SK-N-SH treated with all-trans-retinoic acid at 6 μM for 48 hours (cell line): ENCODE data around the gene BABAM2.

Experiments
- ATAC-seq: fragments of 200-7000 bp; cut with Tn5 transposase; 3 replicates; pipeline ENCODE4 v1.9.1; 2020; ENCODE audit warnings: mild to moderate bottlenecking, moderate library complexity
- ARNTL ChIP-seq: fragments of 450-650 bp; formaldehyde crosslinking; IDR thresholded peaks from 2 replicates; pipeline ENCODE4 v1.5.0; 2020; ENCODE audit warnings: low read depth, mild to moderate bottlenecking, moderate library complexity, borderline replicate concordance
- BACH2 ChIP-seq: fragments of 250-450 bp; sonication (Bioruptor Pico); IDR thresholded peaks from 2 replicates; pipeline ENCODE4 v1.9.0; 2021; ENCODE audit warnings: mild to moderate bottlenecking, borderline replicate concordance
- CSDC2 ChIP-seq: fragments of 250-450 bp; sonication (Bioruptor Pico); IDR thresholded peaks from 2 replicates; pipeline ENCODE4 v1.5.0; 2020; ENCODE audit warnings: mild to moderate bottlenecking, moderate library complexity
- ESRRG ChIP-seq: fragments of 250-450 bp; sonication (Bioruptor Pico); IDR thresholded peaks from 2 replicates; pipeline ENCODE4 v1.6.1; 2021; ENCODE audit warnings: mild to moderate bottlenecking
- GLIS3 ChIP-seq: fragments of 250-450 bp; sonication (Bioruptor Pico); IDR thresholded peaks from 2 replicates; pipeline ENCODE4 v1.5.0; 2020; ENCODE audit warnings: mild to moderate bottlenecking, moderate library complexity
- OSR1 ChIP-seq: fragments of 250-450 bp; sonication (Bioruptor Pico); IDR thresholded peaks from 2 replicates; pipeline ENCODE4 v1.8.0; 2022; ENCODE audit warnings: moderate library complexity, mild to moderate bottlenecking, inconsistent platforms
- RARB ChIP-seq: fragments of 250-450 bp; sonication (Bioruptor Pico); IDR thresholded peaks from 2 replicates; pipeline ENCODE4 v1.8.0; 2021; ENCODE audit warnings: mild to moderate bottlenecking, moderate library complexity
- SNAI2 ChIP-seq: fragments of 250-450 bp; sonication (Bioruptor Pico); IDR thresholded peaks from 2 replicates; pipeline ENCODE4 v1.5.0; 2020; ENCODE audit warnings: mild to moderate bottlenecking, moderate library complexity
- TCF4 ChIP-seq: fragments of 250-450 bp; sonication (Bioruptor Pico); IDR thresholded peaks from 2 replicates; pipeline ENCODE4 v1.8.0; 2021; ENCODE audit warnings: mild to moderate bottlenecking, moderate library complexity, borderline replicate concordance
- TOX ChIP-seq: fragments of 250-450 bp; sonication (Bioruptor Pico); IDR thresholded peaks from 2 replicates; pipeline ENCODE4 v1.8.0; 2021; ENCODE audit warnings: mild to moderate bottlenecking, moderate library complexity, borderline replicate concordance
- ZC3H10 ChIP-seq: fragments of 250-450 bp; sonication (Bioruptor Pico); IDR thresholded peaks from 2 replicates; pipeline ENCODE4 v1.5.1; 2021; ENCODE audit warnings: mild to moderate bottlenecking, moderate library complexity
- ZFP3 ChIP-seq: fragments of 250-450 bp; sonication (Bioruptor Pico); IDR thresholded peaks from 2 replicates; pipeline ENCODE4 v1.5.0; 2020; ENCODE audit warnings: mild to moderate bottlenecking, moderate library complexity
- ZFP30 ChIP-seq: fragments of 450-650 bp; formaldehyde crosslinking; IDR thresholded peaks from 2 replicates; pipeline ENCODE4 v1.5.0; 2022; ENCODE audit warnings: mild to moderate bottlenecking, moderate library complexity
- ZNF565 ChIP-seq: fragments of 450-650 bp; formaldehyde crosslinking; conservative IDR thresholded peaks from 2 replicates; pipeline ENCODE4 v1.5.0; 2020; ENCODE audit warnings: low read depth, mild to moderate bottlenecking, moderate library complexity
- ZNF70 ChIP-seq: fragments of 450-650 bp; formaldehyde crosslinking; IDR thresholded peaks from 2 replicates; pipeline ENCODE4 v1.5.0; 2020; ENCODE audit warnings: mild to moderate bottlenecking, moderate library complexity
- ZNF8 ChIP-seq: fragments of 450-650 bp; formaldehyde crosslinking; IDR thresholded peaks from 2 replicates; pipeline ENCODE4 v1.5.0; 2020; ENCODE audit warnings: mild to moderate bottlenecking, moderate library complexity
- TF ChIP-seq, protein P1 (sequence below): fragments of 250-450 bp; sonication (Bioruptor Pico); IDR thresholded peaks from 2 replicates; pipeline ENCODE4 v1.8.0; 2020; ENCODE audit warnings: mild to moderate bottlenecking, moderate library complexity, borderline replicate concordance
- TF ChIP-seq, protein P2 (sequence below): fragments of 250-450 bp; sonication (Bioruptor Pico); IDR thresholded peaks from 2 replicates; pipeline ENCODE4 v1.5.0; 2020; ENCODE audit warnings: mild to moderate bottlenecking, moderate library complexity
- TF ChIP-seq, protein P3 (sequence below): fragments of 250-450 bp; sonication (Bioruptor Pico); IDR thresholded peaks from 2 replicates; pipeline ENCODE4 v1.5.1; 2020; ENCODE audit warnings: low read depth, mild to moderate bottlenecking, moderate library complexity
- TF ChIP-seq, protein P4 (sequence below): fragments of 250-450 bp; sonication (Bioruptor Pico); IDR thresholded peaks from 2 replicates; pipeline ENCODE4 v1.8.0; 2021; ENCODE audit warnings: low read depth, mild to moderate bottlenecking, moderate library complexity, borderline replicate concordance

BABAM2 gene

DNA sequence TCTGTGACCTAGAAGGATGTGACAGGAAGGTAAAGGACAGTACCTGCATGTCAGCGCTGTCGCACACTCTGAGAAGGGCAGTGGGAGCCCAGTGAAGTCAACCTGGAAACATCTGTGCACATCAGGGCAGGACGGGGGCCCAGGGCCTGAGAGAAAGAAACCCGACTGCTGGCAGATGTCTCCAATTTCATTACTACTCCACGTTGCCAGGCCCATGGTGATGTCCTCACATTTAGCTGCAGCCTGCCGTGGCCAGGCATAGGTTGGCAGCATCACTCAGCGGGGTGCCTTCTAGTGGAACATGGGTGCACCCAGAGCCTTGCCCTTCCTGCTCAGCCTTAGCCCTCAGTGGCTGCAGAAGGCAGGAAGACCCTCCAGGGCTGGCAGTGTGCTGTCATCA, 429.8 kb downstream of the BABAM2 start:
- TF ChIP-seq ZFP30 (CRISPR knock-in tag), result no peak
- no peak for TF ChIP-seq TCF4 (CRISPR knock-in tag)
- TF ChIP-seq SNAI2 (CRISPR knock-in tag), result no peak
- TF ChIP-seq, protein P1, sequence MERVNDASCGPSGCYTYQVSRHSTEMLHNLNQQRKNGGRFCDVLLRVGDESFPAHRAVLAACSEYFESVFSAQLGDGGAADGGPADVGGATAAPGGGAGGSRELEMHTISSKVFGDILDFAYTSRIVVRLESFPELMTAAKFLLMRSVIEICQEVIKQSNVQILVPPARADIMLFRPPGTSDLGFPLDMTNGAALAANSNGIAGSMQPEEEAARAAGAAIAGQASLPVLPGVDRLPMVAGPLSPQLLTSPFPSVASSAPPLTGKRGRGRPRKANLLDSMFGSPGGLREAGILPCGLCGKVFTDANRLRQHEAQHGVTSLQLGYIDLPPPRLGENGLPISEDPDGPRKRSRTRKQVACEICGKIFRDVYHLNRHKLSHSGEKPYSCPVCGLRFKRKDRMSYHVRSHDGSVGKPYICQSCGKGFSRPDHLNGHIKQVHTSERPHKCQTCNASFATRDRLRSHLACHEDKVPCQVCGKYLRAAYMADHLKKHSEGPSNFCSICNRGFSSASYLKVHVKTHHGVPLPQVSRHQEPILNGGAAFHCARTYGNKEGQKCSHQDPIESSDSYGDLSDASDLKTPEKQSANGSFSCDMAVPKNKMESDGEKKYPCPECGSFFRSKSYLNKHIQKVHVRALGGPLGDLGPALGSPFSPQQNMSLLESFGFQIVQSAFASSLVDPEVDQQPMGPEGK (CRISPR knock-in tag), result no peak
- no peak for TF ChIP-seq ESRRG
- no peak for TF ChIP-seq ZNF8 (CRISPR knock-in tag)
- TF ChIP-seq BACH2 (CRISPR knock-in tag), result no peak
- TF ChIP-seq CSDC2 (CRISPR knock-in tag), result no peak
- TF ChIP-seq OSR1 (CRISPR knock-in tag), result no peak
- no peak for TF ChIP-seq ARNTL (CRISPR knock-in tag)
- TF ChIP-seq TOX (CRISPR knock-in tag), result no peak
- TF ChIP-seq ZFP3 (CRISPR knock-in tag), result no peak
- TF ChIP-seq, protein P2, sequence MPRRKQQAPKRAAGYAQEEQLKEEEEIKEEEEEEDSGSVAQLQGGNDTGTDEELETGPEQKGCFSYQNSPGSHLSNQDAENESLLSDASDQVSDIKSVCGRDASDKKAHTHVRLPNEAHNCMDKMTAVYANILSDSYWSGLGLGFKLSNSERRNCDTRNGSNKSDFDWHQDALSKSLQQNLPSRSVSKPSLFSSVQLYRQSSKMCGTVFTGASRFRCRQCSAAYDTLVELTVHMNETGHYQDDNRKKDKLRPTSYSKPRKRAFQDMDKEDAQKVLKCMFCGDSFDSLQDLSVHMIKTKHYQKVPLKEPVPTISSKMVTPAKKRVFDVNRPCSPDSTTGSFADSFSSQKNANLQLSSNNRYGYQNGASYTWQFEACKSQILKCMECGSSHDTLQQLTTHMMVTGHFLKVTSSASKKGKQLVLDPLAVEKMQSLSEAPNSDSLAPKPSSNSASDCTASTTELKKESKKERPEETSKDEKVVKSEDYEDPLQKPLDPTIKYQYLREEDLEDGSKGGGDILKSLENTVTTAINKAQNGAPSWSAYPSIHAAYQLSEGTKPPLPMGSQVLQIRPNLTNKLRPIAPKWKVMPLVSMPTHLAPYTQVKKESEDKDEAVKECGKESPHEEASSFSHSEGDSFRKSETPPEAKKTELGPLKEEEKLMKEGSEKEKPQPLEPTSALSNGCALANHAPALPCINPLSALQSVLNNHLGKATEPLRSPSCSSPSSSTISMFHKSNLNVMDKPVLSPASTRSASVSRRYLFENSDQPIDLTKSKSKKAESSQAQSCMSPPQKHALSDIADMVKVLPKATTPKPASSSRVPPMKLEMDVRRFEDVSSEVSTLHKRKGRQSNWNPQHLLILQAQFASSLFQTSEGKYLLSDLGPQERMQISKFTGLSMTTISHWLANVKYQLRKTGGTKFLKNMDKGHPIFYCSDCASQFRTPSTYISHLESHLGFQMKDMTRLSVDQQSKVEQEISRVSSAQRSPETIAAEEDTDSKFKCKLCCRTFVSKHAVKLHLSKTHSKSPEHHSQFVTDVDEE (CRISPR knock-in tag), result no peak
- TF ChIP-seq, protein P3, sequence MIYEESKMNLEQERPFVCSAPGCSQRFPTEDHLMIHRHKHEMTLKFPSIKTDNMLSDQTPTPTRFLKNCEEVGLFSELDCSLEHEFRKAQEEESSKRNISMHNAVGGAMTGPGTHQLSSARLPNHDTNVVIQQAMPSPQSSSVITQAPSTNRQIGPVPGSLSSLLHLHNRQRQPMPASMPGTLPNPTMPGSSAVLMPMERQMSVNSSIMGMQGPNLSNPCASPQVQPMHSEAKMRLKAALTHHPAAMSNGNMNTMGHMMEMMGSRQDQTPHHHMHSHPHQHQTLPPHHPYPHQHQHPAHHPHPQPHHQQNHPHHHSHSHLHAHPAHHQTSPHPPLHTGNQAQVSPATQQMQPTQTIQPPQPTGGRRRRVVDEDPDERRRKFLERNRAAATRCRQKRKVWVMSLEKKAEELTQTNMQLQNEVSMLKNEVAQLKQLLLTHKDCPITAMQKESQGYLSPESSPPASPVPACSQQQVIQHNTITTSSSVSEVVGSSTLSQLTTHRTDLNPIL (CRISPR knock-in tag), result no peak
- no peak for TF ChIP-seq ZC3H10
- TF ChIP-seq RARB (CRISPR knock-in tag), result no peak
- no peak for TF ChIP-seq ZNF565 (CRISPR knock-in tag)
- no peak for ATAC-seq

DNA sequence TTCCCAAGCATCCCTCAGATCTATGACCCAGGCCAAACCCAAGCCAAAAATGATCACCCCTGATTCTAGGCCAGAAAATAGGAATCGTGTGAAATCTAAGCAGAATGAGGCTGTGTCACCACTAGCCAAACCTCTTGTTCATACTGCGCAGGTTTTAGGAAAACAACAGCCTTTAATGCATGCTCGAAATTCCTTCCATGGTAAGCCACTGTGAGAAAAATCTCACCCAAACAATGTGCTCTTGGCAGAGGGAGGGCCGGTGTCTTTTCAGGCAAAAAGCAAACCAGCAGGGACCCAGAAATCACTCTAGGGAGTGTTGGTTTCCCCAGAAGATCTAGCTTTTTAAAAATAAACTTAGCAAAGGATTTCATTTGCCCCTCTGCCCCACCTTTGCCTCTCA, 430.9 kb downstream of the BABAM2 start:
- TF ChIP-seq, protein P3 (CRISPR knock-in tag), result no peak
- no peak for TF ChIP-seq OSR1 (CRISPR knock-in tag)
- TF ChIP-seq TCF4 (CRISPR knock-in tag), result no peak
- TF ChIP-seq RARB (CRISPR knock-in tag), result no peak
- no peak for TF ChIP-seq ARNTL (CRISPR knock-in tag)
- TF ChIP-seq, protein P4, sequence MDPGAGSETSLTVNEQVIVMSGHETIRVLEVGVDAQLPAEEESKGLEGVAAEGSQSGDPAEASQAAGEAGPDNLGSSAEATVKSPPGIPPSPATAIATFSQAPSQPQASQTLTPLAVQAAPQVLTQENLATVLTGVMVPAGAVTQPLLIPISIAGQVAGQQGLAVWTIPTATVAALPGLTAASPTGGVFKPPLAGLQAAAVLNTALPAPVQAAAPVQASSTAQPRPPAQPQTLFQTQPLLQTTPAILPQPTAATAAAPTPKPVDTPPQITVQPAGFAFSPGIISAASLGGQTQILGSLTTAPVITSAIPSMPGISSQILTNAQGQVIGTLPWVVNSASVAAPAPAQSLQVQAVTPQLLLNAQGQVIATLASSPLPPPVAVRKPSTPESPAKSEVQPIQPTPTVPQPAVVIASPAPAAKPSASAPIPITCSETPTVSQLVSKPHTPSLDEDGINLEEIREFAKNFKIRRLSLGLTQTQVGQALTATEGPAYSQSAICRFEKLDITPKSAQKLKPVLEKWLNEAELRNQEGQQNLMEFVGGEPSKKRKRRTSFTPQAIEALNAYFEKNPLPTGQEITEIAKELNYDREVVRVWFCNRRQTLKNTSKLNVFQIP (CRISPR knock-in tag), result no peak
- TF ChIP-seq ZNF70 (CRISPR knock-in tag), result no peak
- TF ChIP-seq SNAI2 (CRISPR knock-in tag), result no peak
- TF ChIP-seq ZFP30 (CRISPR knock-in tag), result no peak
- TF ChIP-seq ZNF8 (CRISPR knock-in tag), result no peak
- no peak for TF ChIP-seq CSDC2 (CRISPR knock-in tag)
- no peak for TF ChIP-seq GLIS3
- ATAC-seq, result no peak; the same call in 2 of the 3 replicates

DNA sequence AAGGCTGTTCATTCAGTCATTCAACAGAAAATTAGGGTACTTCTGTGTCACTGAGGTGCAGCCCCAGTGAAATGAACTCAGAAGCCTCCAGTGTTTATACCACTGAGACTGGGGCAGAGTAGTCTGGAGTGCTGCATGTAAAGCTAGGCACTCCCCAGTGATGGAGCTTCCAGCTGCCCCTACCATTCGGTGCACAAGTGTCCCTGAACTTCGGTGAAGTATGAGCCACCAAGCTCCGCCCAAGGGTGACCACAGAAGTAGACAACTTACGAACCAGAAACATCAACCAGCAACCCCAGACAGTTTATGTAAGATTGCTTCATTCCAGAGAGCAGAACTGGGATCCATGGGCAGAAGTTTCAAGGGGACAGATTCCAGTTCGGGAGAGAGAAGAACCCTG, 431.5 kb downstream of the BABAM2 start:
- ATAC-seq, result no peak
- no peak for TF ChIP-seq RARB (CRISPR knock-in tag)
- TF ChIP-seq TOX (CRISPR knock-in tag), result no peak
- TF ChIP-seq TCF4 (CRISPR knock-in tag), result no peak
- TF ChIP-seq, protein P1 (CRISPR knock-in tag), result no peak
- TF ChIP-seq SNAI2 (CRISPR knock-in tag), result no peak
- TF ChIP-seq, protein P3 (CRISPR knock-in tag), result no peak
- TF ChIP-seq, protein P2 (CRISPR knock-in tag), result no peak
- no peak for TF ChIP-seq ZC3H10
- TF ChIP-seq CSDC2 (CRISPR knock-in tag), result no peak
- no peak for TF ChIP-seq ESRRG
- no peak for TF ChIP-seq ZNF8 (CRISPR knock-in tag)
- TF ChIP-seq ARNTL (CRISPR knock-in tag), result no peak
- no peak for TF ChIP-seq ZNF70 (CRISPR knock-in tag)
- TF ChIP-seq ZFP3 (CRISPR knock-in tag), result no peak
